Measurements from ENCODE around the gene RNF214. TPM values are rescaled to one million over a fixed set of nuclear protein-coding genes. Genes with fewer than 3 reads are reported as not detected.

Gene RNF214
- polyA plus RNA-seq, 3 donors = 6.4 to 13.8 (median 7.8) TPM

- WGBS (ENCODE audit: insufficient coverage) = 94% methylated on average over 2 of the region's 9 CpGs
- peaks cover 38 to 55% of the 10 kb centered on the region in 2 donors for H3K36me3 Mint-ChIP-seq
Measured at GRCh38 chr11:117273550-117274289, 41.2 kb downstream of the RNF214 start.

GRCh38 chr11:117278347-117278746, 45.9 kb downstream of the RNF214 start:
- Histone ChIP-seq H3K27me3 (ENCODE audit: control insufficient read depth in 2 of 2, insufficient read depth in 2 of 2, low read length in 2 of 2) (no peaks in the 10 kb centered on the region), H3K27ac (ENCODE audit: low read depth in 1 of 2, low read length in 2 of 2) (no peak overlapping the region), H3K36me3 (replicated peaks in 1 of 2; ENCODE audit: control insufficient read depth in 1 of 2, insufficient read depth in 2 of 2, low read length in 2 of 2) (peaks cover 33 to 48% of the 10 kb centered on the region in 2 donors), H3K79me2 (ENCODE audit: insufficient read depth, low read length) (no peaks in the 10 kb centered on the region), H3K9ac (ENCODE audit: insufficient read depth, low read length, poor library complexity, severe bottlenecking) (no peak overlapping the region), H2AFZ (ENCODE audit: insufficient read depth, low read depth, low read length, poor library complexity, severe bottlenecking) (no peak overlapping the region), H4K20me1 (ENCODE audit: insufficient read depth, low read length) (no peaks in the 10 kb centered on the region), H3K4me3 (replicated peaks in 1 of 3; ENCODE audit: low read depth in 2 of 3, low read length in 3 of 3) (no peak overlapping the region), H3K4me2 (replicated peaks; ENCODE audit: extremely low read depth, low read length, poor library complexity, severe bottlenecking) (no peak overlapping the region), H3K4me1 (ENCODE audit: control insufficient read depth in 1 of 2, insufficient read depth in 2 of 2, low read length in 2 of 2) (no peaks in the 10 kb centered on the region), H3K9me3 (replicated peaks in 1 of 2; ENCODE audit: control insufficient read depth in 1 of 2, insufficient read depth in 1 of 2, low read length in 2 of 2) (no peaks in the 10 kb centered on the region)
- peaks cover 0 to 3% (median 2%) of the 10 kb centered on the region in 7 donors for H3K9me3 Mint-ChIP-seq
- peaks cover 54 to 69% of the 10 kb centered on the region in 2 donors for H3K36me3 Mint-ChIP-seq
- no peak for DNase-seq
- no peaks in the 10 kb centered on the region for H3K4me1 Mint-ChIP-seq
- intact Hi-C loops (cut with micrococcal nuclease) = no loop called here
- TF ChIP-seq CTCF (IDR thresholded peaks at IDR 0.05) = no peak
- H3K27ac Mint-ChIP-seq = peak overlapping the region in 1 of 7 donors; percentile 32
- no peaks in the 10 kb centered on the region for H3K27me3 Mint-ChIP-seq (ENCODE audit: low read depth in 3 of 3)
- no peak overlapping the region for H3K4me3 Mint-ChIP-seq
- WGBS (ENCODE audit: insufficient coverage) = no CpG with 5 or more reads among the region's 2 CpGs

More at GRCh38 chr11:117273550-117274289, 41.2 kb downstream of the RNF214 start:
- H3K4me1 ChIP-seq (ENCODE audit: control insufficient read depth in 1 of 2, insufficient read depth in 2 of 2, low read length in 2 of 2) = no peaks in the 10 kb centered on the region
- H3K27ac Mint-ChIP-seq = no peak overlapping the region
- H3K9me3 ChIP-seq (replicated peaks in 1 of 2; ENCODE audit: control insufficient read depth in 1 of 2, insufficient read depth in 1 of 2, low read length in 2 of 2) = no peaks in the 10 kb centered on the region
- no peak overlapping the region for H3K27ac ChIP-seq (ENCODE audit: low read depth in 1 of 2, low read length in 2 of 2)
- peaks cover 1 to 7% (median 5%) of the 10 kb centered on the region in 7 donors for H3K9me3 Mint-ChIP-seq
- no peak overlapping the region for H3K4me3 Mint-ChIP-seq
- peaks cover 4 to 32% of the 10 kb centered on the region in 2 donors for H3K36me3 ChIP-seq (replicated peaks in 1 of 2; ENCODE audit: control insufficient read depth in 1 of 2, insufficient read depth in 2 of 2, low read length in 2 of 2)
- H3K4me1 Mint-ChIP-seq = no peaks in the 10 kb centered on the region
- H4K20me1 ChIP-seq (ENCODE audit: insufficient read depth, low read length) = no peaks in the 10 kb centered on the region
- peaks cover 0 to 1% (median 0%) of the 10 kb centered on the region in 3 donors for H3K27me3 Mint-ChIP-seq (ENCODE audit: low read depth in 3 of 3)
- no peak overlapping the region for H2AFZ ChIP-seq (ENCODE audit: insufficient read depth, low read depth, low read length, poor library complexity, severe bottlenecking)
- no peaks in the 10 kb centered on the region for H3K79me2 ChIP-seq (ENCODE audit: insufficient read depth, low read length)
- TF ChIP-seq CTCF (IDR thresholded peaks at IDR 0.05) = no peak
- intact Hi-C loops (cut with micrococcal nuclease) = no loop called here
- no peak overlapping the region for H3K4me2 ChIP-seq (replicated peaks; ENCODE audit: extremely low read depth, low read length, poor library complexity, severe bottlenecking)
- no peak overlapping the region for H3K4me3 ChIP-seq (replicated peaks in 1 of 3; ENCODE audit: low read depth in 2 of 3, low read length in 3 of 3)
- no peak for DNase-seq
- no peaks in the 10 kb centered on the region for H3K27me3 ChIP-seq (ENCODE audit: control insufficient read depth in 2 of 2, insufficient read depth in 2 of 2, low read length in 2 of 2)
- no peak overlapping the region for H3K9ac ChIP-seq (ENCODE audit: insufficient read depth, low read length, poor library complexity, severe bottlenecking)
